ENCODE measurements around the gene KIRREL1. TPM values are rescaled to one million over a fixed set of nuclear protein-coding genes. Genes with fewer than 3 reads are reported as not detected.

The KIRREL1 gene
- total RNA-seq, 2 experiments from 2014 or later, result not detected

DNA sequence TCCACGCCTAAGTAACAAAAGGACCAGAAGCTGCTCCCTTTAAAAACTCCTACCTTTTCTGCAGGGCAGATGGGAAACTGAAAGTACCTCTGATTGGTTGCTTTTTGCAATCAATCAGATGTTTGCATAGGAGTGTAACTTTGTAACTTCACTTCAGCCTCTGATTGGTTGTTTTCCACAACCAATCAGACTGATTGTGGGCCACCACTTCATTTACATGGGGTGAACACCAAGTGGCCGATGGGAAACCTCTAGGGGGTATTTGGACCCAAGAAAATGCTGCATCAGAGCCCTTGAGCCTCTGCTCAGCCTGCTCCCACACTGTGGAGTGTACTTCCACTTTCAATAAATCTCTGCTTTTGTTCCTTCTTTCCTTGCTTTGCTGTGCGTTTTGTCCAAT lies 154.4 kb downstream of the KIRREL1 start:
- Mint-ChIP-seq H3K4me3 (no peak overlapping the region), H3K27me3 (ENCODE audit: low read depth) (peaks cover 5% of the 10 kb centered on the region), H3K36me3 (ENCODE audit: low read depth) (no peaks in the 10 kb centered on the region), H3K9me3 (ENCODE audit: insufficient read depth) (no peaks in the 10 kb centered on the region), H3K27ac (no peak overlapping the region), H3K4me1 (ENCODE audit: low read depth) (peaks cover 21% of the 10 kb centered on the region)
- ChIA-PET CTCF (no interaction called here), POLR2A (no interaction called here)
- DNase-seq (no peak), ATAC-seq (no peak)

DNA sequence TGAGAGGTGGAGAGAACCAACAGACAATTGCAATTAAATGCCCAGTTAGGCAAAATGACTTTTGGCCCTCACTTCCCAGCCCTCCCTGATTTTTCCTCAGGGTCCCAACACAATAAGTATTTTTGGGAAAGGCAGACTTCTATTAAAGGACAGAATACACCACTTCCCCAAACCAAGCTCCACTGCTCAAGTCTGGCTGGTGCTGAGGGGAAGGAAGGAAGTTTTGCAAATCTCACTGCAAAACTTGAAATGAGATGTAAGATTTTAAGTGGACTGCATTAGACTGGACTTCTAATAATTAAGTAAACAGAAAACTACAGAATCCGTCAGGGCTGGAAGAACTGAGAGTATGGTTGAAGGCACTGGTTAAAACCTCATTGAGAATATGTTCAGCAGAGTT lies 155.0 kb downstream of the KIRREL1 start:
- ATAC-seq (no peak), DNase-seq (no peak)
- Mint-ChIP-seq H3K4me3 (no peak overlapping the region), H3K4me1 (ENCODE audit: low read depth) (peaks cover 21% of the 10 kb centered on the region), H3K27ac (no peak overlapping the region), H3K9me3 (ENCODE audit: insufficient read depth) (no peaks in the 10 kb centered on the region), H3K36me3 (ENCODE audit: low read depth) (no peaks in the 10 kb centered on the region), H3K27me3 (ENCODE audit: low read depth) (peaks cover 5% of the 10 kb centered on the region)
- ChIA-PET POLR2A (no interaction called here), CTCF (no interaction called here)

DNA sequence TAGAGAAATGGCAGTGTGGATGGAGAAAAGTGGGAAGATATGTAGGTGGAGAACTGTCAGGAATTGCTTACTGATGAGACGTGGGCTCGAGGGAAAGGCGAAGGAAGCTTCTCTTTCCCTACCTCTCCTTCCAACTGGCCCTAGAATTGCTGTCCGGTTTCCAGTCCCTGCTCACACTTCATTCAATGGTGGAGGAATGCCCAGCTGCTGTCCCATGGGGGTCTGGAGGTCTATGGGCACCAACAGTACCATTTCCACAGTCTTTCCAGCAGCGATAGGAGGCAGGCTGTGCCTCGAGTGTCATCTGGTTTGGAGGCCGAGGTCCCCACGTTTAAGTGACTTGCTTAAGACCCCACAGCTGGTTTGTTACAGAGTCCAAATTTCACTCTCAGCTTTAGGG lies 155.7 kb downstream of the KIRREL1 start:
- ATAC-seq, result no peak
- DNase-seq, result no peak
- Mint-ChIP-seq H3K27ac (no peak overlapping the region), H3K36me3 (ENCODE audit: low read depth) (no peaks in the 10 kb centered on the region), H3K4me1 (ENCODE audit: low read depth) (peaks cover 21% of the 10 kb centered on the region), H3K27me3 (ENCODE audit: low read depth) (peaks cover 11% of the 10 kb centered on the region), H3K9me3 (ENCODE audit: insufficient read depth) (no peaks in the 10 kb centered on the region), H3K4me3 (peak overlapping the region; percentile 80)
- ChIA-PET POLR2A (no interaction called here), CTCF (interaction anchor here (1.0 to 2.1 kb wide), 2 partner anchors 25 to 31 kb away, joined by 4 to 5 read pairs; no protein-coding TSS in a partner anchor)

Other genes with a start within 250 kb of the KIRREL1 start
- gene FCRL2, start 216.5 kb upstream of the KIRREL1 start, total RNA-seq, result not detected
- gene FCRL1, start 173.5 kb upstream of the KIRREL1 start, total RNA-seq, result not detected
- gene CD5L, start 151.8 kb upstream of the KIRREL1 start, total RNA-seq, result not detected
- gene CD1D, start 187.2 kb downstream of the KIRREL1 start, total RNA-seq, result not detected

Data from activated CD8-positive, alpha-beta T cell treated with anti-CD3 and anti-CD28 coated beads, Interleukin-2, amount 10 ng/mL, durations not matched to agents 7 days and 5 days (primary cell).